ENCODE measurements around the gene CD1B.

Gene CD1B

GRCh38 chr1:158335213-158335532, 3.8 kb upstream of the CD1B start:
- Histone ChIP-seq H2AFZ (ENCODE audit: low read length) (no peak overlapping the region), H3K4me2 (ENCODE audit: low read depth, low read length, poor library complexity, severe bottlenecking) (peak overlapping the region; percentile 19), H3K36me3 (ENCODE audit: insufficient read depth, low read length) (no peaks in the 10 kb centered on the region)

GRCh38 chr1:158334526-158335212, 3.3 kb upstream of the CD1B start:
- peaks cover 3% of the 10 kb centered on the region; the same call in 1 of the 2 replicates for H3F3A ChIP-seq (ENCODE audit: low read depth)
- no peaks in the 10 kb centered on the region for H3K9me3 ChIP-seq (ENCODE audit: insufficient read depth, low read depth, low read length)
- H3K36me3 ChIP-seq (ENCODE audit: insufficient read depth, low read length), result no peaks in the 10 kb centered on the region
- no peaks in the 10 kb centered on the region for H3K9me2 ChIP-seq (replicated peaks; ENCODE audit: low read depth, low read length)
- H3K4me2 ChIP-seq (ENCODE audit: low read depth, low read length, poor library complexity, severe bottlenecking), result peak overlapping the region; percentile 19
- no peaks in the 10 kb centered on the region for H4K20me1 ChIP-seq (ENCODE audit: insufficient read depth, low read length, poor library complexity, severe bottlenecking)
- no peaks in the 10 kb centered on the region for H3K27me3 ChIP-seq (ENCODE audit: insufficient read depth, low read length, poor library complexity, severe bottlenecking)
- H3K79me2 ChIP-seq (ENCODE audit: insufficient read depth, low read length), result no peaks in the 10 kb centered on the region
- H3K9ac ChIP-seq (ENCODE audit: low read depth, low read length, poor library complexity, severe bottlenecking), result no peak overlapping the region
- H3K4me1 ChIP-seq (ENCODE audit: insufficient read depth, low read length, poor library complexity, severe bottlenecking), result peaks cover 21% of the 10 kb centered on the region
- H2AFZ ChIP-seq (ENCODE audit: low read length), result no peak overlapping the region
- TF ChIP-seq EZH2phosphoT487 (IDR thresholded peaks at IDR 0.05; ENCODE audit: borderline replicate concordance), result no peak
- TF ChIP-seq, protein P1, sequence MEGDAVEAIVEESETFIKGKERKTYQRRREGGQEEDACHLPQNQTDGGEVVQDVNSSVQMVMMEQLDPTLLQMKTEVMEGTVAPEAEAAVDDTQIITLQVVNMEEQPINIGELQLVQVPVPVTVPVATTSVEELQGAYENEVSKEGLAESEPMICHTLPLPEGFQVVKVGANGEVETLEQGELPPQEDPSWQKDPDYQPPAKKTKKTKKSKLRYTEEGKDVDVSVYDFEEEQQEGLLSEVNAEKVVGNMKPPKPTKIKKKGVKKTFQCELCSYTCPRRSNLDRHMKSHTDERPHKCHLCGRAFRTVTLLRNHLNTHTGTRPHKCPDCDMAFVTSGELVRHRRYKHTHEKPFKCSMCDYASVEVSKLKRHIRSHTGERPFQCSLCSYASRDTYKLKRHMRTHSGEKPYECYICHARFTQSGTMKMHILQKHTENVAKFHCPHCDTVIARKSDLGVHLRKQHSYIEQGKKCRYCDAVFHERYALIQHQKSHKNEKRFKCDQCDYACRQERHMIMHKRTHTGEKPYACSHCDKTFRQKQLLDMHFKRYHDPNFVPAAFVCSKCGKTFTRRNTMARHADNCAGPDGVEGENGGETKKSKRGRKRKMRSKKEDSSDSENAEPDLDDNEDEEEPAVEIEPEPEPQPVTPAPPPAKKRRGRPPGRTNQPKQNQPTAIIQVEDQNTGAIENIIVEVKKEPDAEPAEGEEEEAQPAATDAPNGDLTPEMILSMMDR (conservative IDR thresholded peaks at IDR 0.05; ENCODE audit: low read length), result no peak
- H3K4me3 ChIP-seq (ENCODE audit: low read length, poor library complexity, severe bottlenecking), result no peak overlapping the region

More at GRCh38 chr1:158335213-158335532, 3.8 kb upstream of the CD1B start:
- no peaks in the 10 kb centered on the region for H4K20me1 ChIP-seq (ENCODE audit: insufficient read depth, low read length, poor library complexity, severe bottlenecking)
- H3K9ac ChIP-seq (ENCODE audit: low read depth, low read length, poor library complexity, severe bottlenecking), result no peak overlapping the region
- H3K4me3 ChIP-seq (ENCODE audit: low read length, poor library complexity, severe bottlenecking), result no peak overlapping the region
- H3K4me1 ChIP-seq (ENCODE audit: insufficient read depth, low read length, poor library complexity, severe bottlenecking), result peaks cover 20% of the 10 kb centered on the region
- no peak for TF ChIP-seq EZH2phosphoT487 (IDR thresholded peaks at IDR 0.05; ENCODE audit: borderline replicate concordance)
- TF ChIP-seq, protein P1 (conservative IDR thresholded peaks at IDR 0.05; ENCODE audit: low read length), result no peak
- no peaks in the 10 kb centered on the region for H3K79me2 ChIP-seq (ENCODE audit: insufficient read depth, low read length)
- H3K9me2 ChIP-seq (replicated peaks; ENCODE audit: low read depth, low read length), result no peaks in the 10 kb centered on the region
- no peaks in the 10 kb centered on the region for H3K27me3 ChIP-seq (ENCODE audit: insufficient read depth, low read length, poor library complexity, severe bottlenecking)
- no peaks in the 10 kb centered on the region for H3K9me3 ChIP-seq (ENCODE audit: insufficient read depth, low read depth, low read length)
- H3F3A ChIP-seq (ENCODE audit: low read depth), result peaks cover 3% of the 10 kb centered on the region; the same call in 1 of the 2 replicates

GRCh38 chr1:158333405-158334155, 2.2 kb upstream of the CD1B start:
- peaks cover 24% of the 10 kb centered on the region for H3K4me1 ChIP-seq (ENCODE audit: insufficient read depth, low read length, poor library complexity, severe bottlenecking)
- peak overlapping the region; percentile 41; the same call in 1 of the 2 replicates for H2AFZ ChIP-seq (ENCODE audit: low read length)
- H3K4me3 ChIP-seq (ENCODE audit: low read length, poor library complexity, severe bottlenecking), result no peak overlapping the region
- H3K4me2 ChIP-seq (ENCODE audit: low read depth, low read length, poor library complexity, severe bottlenecking), result peak overlapping the region; percentile 19
- no peaks in the 10 kb centered on the region for H3K79me2 ChIP-seq (ENCODE audit: insufficient read depth, low read length)
- no peaks in the 10 kb centered on the region for H4K20me1 ChIP-seq (ENCODE audit: insufficient read depth, low read length, poor library complexity, severe bottlenecking)
- no peaks in the 10 kb centered on the region for H3K9me2 ChIP-seq (replicated peaks; ENCODE audit: low read depth, low read length)
- H3K9me3 ChIP-seq (ENCODE audit: insufficient read depth, low read depth, low read length), result no peaks in the 10 kb centered on the region
- no peak for TF ChIP-seq EZH2phosphoT487 (IDR thresholded peaks at IDR 0.05; ENCODE audit: borderline replicate concordance)
- TF ChIP-seq, protein P1 (conservative IDR thresholded peaks at IDR 0.05; ENCODE audit: low read length), result no peak
- H3F3A ChIP-seq (ENCODE audit: low read depth), result peaks cover 3% of the 10 kb centered on the region; the same call in 1 of the 2 replicates
- no peak overlapping the region for H3K9ac ChIP-seq (ENCODE audit: low read depth, low read length, poor library complexity, severe bottlenecking)
- no peaks in the 10 kb centered on the region for H3K27me3 ChIP-seq (ENCODE audit: insufficient read depth, low read length, poor library complexity, severe bottlenecking)
- H3K36me3 ChIP-seq (ENCODE audit: insufficient read depth, low read length), result no peaks in the 10 kb centered on the region
